ENCODE results near the gene AHSG. TPM values are rescaled to one million over a fixed set of nuclear protein-coding genes. Genes with fewer than 3 reads are reported as not detected.

The AHSG gene
- total RNA-seq, 1 experiment from 2014 or later: 222 TPM

DNA sequence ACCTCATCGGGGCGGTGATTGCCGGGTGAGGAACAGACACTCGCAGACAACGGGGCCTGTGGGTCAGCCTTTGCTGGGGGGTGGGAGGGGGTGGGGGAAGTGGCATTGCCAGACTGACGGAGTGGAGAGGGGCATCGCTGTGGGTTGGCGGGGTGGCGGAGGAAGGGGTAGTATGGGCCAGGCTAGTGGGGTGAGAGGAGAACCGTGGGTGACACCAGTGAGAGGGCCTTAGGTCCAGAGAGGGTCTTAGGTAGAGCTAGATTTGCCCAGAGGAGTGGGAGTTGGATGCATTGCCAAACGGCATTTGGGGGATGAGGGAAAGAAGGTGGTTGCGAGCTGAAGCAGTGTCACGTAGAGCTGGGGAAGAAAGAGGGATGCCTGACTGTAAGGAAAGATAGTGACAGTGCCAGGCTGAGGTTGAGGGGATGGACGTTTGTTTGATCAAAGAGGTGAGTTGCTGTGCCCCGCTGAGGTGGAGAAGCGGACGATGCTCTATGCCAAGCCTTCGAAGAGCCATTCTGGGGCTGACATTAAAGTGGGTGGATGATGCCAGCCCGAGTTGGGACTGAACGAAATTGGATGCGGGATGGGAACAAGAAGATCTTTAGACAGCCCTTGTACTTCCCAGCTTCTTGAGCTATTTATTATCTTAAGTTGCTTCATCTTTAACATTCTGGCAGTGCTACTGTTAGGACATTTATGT, 41.8 kb upstream of the AHSG start:
- ChIA-PET CTCF (interaction anchor here (0.6 to 1.6 kb wide), 3 partner anchors 30 to 44 kb away, joined by 3 to 5 read pairs (median 5); no protein-coding TSS in a partner anchor), POLR2A (interaction anchor here (0.6 to 1.7 kb wide), 11 partner anchors 13 to 633 kb away, joined by 3 to 17 read pairs (median 5); partner anchors contain the start of genes EIF4A2 and TRA2B)
- Mint-ChIP-seq H3K27me3 (ENCODE audit: insufficient read depth, unreplicated experiment) (no peaks in the 10 kb centered on the region), H3K4me1 (ENCODE audit: low read depth, unreplicated experiment) (peaks cover 25% of the 10 kb centered on the region), H3K27ac (ENCODE audit: unreplicated experiment) (peak overlapping the region; percentile 97), H3K9me3 (ENCODE audit: unreplicated experiment) (no peaks in the 10 kb centered on the region), H3K4me3 (ENCODE audit: unreplicated experiment) (peak overlapping the region; percentile 100), H3K36me3 (ENCODE audit: insufficient read depth, unreplicated experiment) (peaks cover 56% of the 10 kb centered on the region)
- BruUV-seq (replicated peaks): TSS peak; percentile 20
- no peaks in the 10 kb centered on the region; the same call in 1 of the 2 replicates for H3K36me3 ChIP-seq (ENCODE audit: control insufficient read depth, insufficient read depth, low read length)
- TF ChIP-seq, protein P1, sequence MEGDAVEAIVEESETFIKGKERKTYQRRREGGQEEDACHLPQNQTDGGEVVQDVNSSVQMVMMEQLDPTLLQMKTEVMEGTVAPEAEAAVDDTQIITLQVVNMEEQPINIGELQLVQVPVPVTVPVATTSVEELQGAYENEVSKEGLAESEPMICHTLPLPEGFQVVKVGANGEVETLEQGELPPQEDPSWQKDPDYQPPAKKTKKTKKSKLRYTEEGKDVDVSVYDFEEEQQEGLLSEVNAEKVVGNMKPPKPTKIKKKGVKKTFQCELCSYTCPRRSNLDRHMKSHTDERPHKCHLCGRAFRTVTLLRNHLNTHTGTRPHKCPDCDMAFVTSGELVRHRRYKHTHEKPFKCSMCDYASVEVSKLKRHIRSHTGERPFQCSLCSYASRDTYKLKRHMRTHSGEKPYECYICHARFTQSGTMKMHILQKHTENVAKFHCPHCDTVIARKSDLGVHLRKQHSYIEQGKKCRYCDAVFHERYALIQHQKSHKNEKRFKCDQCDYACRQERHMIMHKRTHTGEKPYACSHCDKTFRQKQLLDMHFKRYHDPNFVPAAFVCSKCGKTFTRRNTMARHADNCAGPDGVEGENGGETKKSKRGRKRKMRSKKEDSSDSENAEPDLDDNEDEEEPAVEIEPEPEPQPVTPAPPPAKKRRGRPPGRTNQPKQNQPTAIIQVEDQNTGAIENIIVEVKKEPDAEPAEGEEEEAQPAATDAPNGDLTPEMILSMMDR (IDR thresholded peaks at IDR 0.05; ENCODE audit: insufficient read depth in 1 of 2, low read depth in 1 of 2, low read length in 1 of 2, severe bottlenecking in 1 of 2, unreplicated experiment in 1 of 2): no peak
- no peak for DNase-seq
- H3K4me3 ChIP-seq (ENCODE audit: low read depth, low read length): peak overlapping the region; percentile 84
- H3K9me3 ChIP-seq: no peaks in the 10 kb centered on the region
- H3K4me1 ChIP-seq: 0 out of 2 replicates have a peak, but pooled peaks cover 3% of the 10 kb centered on the region
- H3K27me3 ChIP-seq (replicated peaks; ENCODE audit: control insufficient read depth, insufficient read depth, low read length): no peaks in the 10 kb centered on the region
- intact Hi-C loops (cut with micrococcal nuclease; ENCODE audit: unreplicated experiment): loop anchor here (1.0 to 2.0 kb wide), 3 partner anchors 18 to 182 kb away; no protein-coding TSS in a partner anchor

DNA sequence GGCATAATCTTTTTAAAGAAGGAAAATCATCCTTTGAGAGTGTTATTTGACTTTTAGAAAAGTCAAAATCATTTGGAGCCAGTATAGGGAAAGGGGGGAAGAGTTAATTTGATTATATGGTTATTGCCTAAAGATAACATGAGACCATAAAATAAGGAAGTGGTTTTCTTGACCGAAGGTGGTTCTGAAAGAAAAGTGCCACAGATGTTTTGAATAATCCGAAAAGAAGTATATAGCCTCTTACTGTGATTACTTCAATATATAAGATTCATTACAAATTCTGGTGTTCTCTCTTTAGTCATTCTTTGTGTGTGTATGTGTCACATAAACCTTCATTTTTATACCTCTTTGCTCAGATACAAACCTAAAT, 41.2 kb upstream of the AHSG start:
- BruUV-seq (replicated peaks): no TSS peak
- ChIA-PET POLR2A (no interaction called here), CTCF (no interaction called here)
- DNase-seq: no peak
- Histone ChIP-seq H3K4me3 (ENCODE audit: low read depth, low read length) (peak overlapping the region; percentile 84), H3K36me3 (ENCODE audit: control insufficient read depth, insufficient read depth, low read length) (no peaks in the 10 kb centered on the region; the same call in 1 of the 2 replicates), H3K4me1 (0 out of 2 replicates have a peak, but pooled peaks cover 3% of the 10 kb centered on the region), H3K27me3 (replicated peaks; ENCODE audit: control insufficient read depth, insufficient read depth, low read length) (no peaks in the 10 kb centered on the region), H3K9me3 (no peaks in the 10 kb centered on the region)
- Mint-ChIP-seq H3K27ac (ENCODE audit: unreplicated experiment) (peak overlapping the region; percentile 97), H3K36me3 (ENCODE audit: insufficient read depth, unreplicated experiment) (peaks cover 59% of the 10 kb centered on the region), H3K4me1 (ENCODE audit: low read depth, unreplicated experiment) (peaks cover 25% of the 10 kb centered on the region), H3K9me3 (ENCODE audit: unreplicated experiment) (no peaks in the 10 kb centered on the region), H3K4me3 (ENCODE audit: unreplicated experiment) (peak overlapping the region; percentile 100), H3K27me3 (ENCODE audit: insufficient read depth, unreplicated experiment) (no peaks in the 10 kb centered on the region)
- intact Hi-C loops (cut with micrococcal nuclease; ENCODE audit: unreplicated experiment): loop anchor here (2.0 kb wide), 1 partner anchor 17 kb away; no protein-coding TSS in a partner anchor
- TF ChIP-seq, protein P1 (IDR thresholded peaks at IDR 0.05; ENCODE audit: insufficient read depth in 1 of 2, low read depth in 1 of 2, low read length in 1 of 2, severe bottlenecking in 1 of 2, unreplicated experiment in 1 of 2): no peak

GRCh38 chr3:186577521-186577920, 35.3 kb upstream of the AHSG start:
- CTCF ChIA-PET: interaction anchor here (0.7 kb wide), 1 partner anchor 644 kb away, joined by 3 read pairs; no protein-coding TSS in a partner anchor
- POLR2A ChIA-PET: no interaction called here

More at GRCh38 chr3:186577521-186577920, 35.3 kb upstream of the AHSG start:
- H3K4me1 Mint-ChIP-seq (ENCODE audit: low read depth, unreplicated experiment): no peaks in the 10 kb centered on the region
- BruUV-seq (replicated peaks): no TSS peak
- no peaks in the 10 kb centered on the region for H3K9me3 Mint-ChIP-seq (ENCODE audit: unreplicated experiment)
- H3K9me3 ChIP-seq: no peaks in the 10 kb centered on the region
- no peak overlapping the region for H3K4me3 Mint-ChIP-seq (ENCODE audit: unreplicated experiment)
- no peaks in the 10 kb centered on the region for H3K27me3 ChIP-seq (replicated peaks; ENCODE audit: control insufficient read depth, insufficient read depth, low read length)
- peaks cover 75% of the 10 kb centered on the region for H3K36me3 Mint-ChIP-seq (ENCODE audit: insufficient read depth, unreplicated experiment)
- H3K4me3 ChIP-seq (ENCODE audit: low read depth, low read length): no peak overlapping the region
- no peak for DNase-seq
- no peak overlapping the region for H3K27ac Mint-ChIP-seq (ENCODE audit: unreplicated experiment)
- H3K36me3 ChIP-seq (ENCODE audit: control insufficient read depth, insufficient read depth, low read length): peaks cover 3% of the 10 kb centered on the region
- no peaks in the 10 kb centered on the region for H3K27me3 Mint-ChIP-seq (ENCODE audit: insufficient read depth, unreplicated experiment)
- TF ChIP-seq, protein P1 (IDR thresholded peaks at IDR 0.05; ENCODE audit: insufficient read depth in 1 of 2, low read depth in 1 of 2, low read length in 1 of 2, severe bottlenecking in 1 of 2, unreplicated experiment in 1 of 2): no peak
- intact Hi-C loops (cut with micrococcal nuclease; ENCODE audit: unreplicated experiment): no loop called here
- no peaks in the 10 kb centered on the region for H3K4me1 ChIP-seq
